IPS-18a (cell line): Measurements from ENCODE around the gene WNT1.
A peak's percentile ranks its signal among the peaks of the same experiment; 100 is the strongest.

Experiments
- H3K27ac ChIP-seq: one replicate; pipeline ENCODE4 v1.5.1; 2013; ENCODE audit warnings: low read length
- H3K27me3 ChIP-seq: one replicate; pipeline ENCODE4 v1.6.1; 2013; ENCODE audit warnings: mild to moderate bottlenecking, low read length; ENCODE audit not compliant: control insufficient read depth, insufficient read depth
- H3K36me3 ChIP-seq: one replicate; pipeline ENCODE4 v1.6.1; 2013; ENCODE audit warnings: low read depth, low read length; ENCODE audit not compliant: control insufficient read depth
- H3K4me1 ChIP-seq: one replicate; pipeline ENCODE4 v1.6.1; 2013; ENCODE audit warnings: low read depth, low read length; ENCODE audit not compliant: control insufficient read depth
- H3K4me3 ChIP-seq: one replicate; pipeline ENCODE4 v1.5.1; 2013; ENCODE audit warnings: low read length
- H3K9ac ChIP-seq: one replicate; pipeline ENCODE4 v1.6.1; 2013; ENCODE audit warnings: mild to moderate bottlenecking, low read length, moderate library complexity
- H3K9me3 ChIP-seq: one replicate; pipeline ENCODE4 v1.6.1; 2013; ENCODE audit warnings: low read depth, low read length; ENCODE audit not compliant: control insufficient read depth

The WNT1 gene

DNA sequence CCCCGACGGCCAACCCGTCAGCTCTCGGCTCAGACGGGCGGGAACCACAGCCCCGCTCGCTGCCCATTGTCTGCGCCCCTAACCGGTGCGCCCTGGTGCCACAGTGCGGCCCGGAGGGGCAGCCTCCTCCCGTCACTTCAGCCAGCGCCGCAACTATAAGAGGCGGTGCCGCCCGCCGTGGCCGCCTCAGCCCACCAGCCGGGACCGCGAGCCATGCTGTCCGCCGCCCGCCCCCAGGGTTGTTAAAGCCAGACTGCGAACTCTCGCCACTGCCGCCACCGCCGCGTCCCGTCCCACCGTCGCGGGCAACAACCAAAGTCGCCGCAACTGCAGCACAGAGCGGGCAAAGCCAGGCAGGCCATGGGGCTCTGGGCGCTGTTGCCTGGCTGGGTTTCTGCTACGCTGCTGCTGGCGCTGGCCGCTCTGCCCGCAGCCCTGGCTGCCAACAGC is at the start of gene WNT1:
Gene WNT1 (plus strand): TSS at position 32 of the 450 bp plus-strand sequence. CDS start 329 bp downstream, at position 361.
- Histone ChIP-seq H3K4me3 (peak within 1 kb of the TSS; percentile 33), H3K9ac (no peak within 1 kb of the TSS), H3K9me3 (no peaks in the 10 kb centered on the region), H3K27ac (no peak within 1 kb of the TSS), H3K4me1 (peaks cover 18% of the 10 kb centered on the region), H3K27me3 (peaks cover 100% of the 10 kb centered on the region), H3K36me3 (no peaks in the 10 kb centered on the region)

- H3K9ac ChIP-seq, result no peak overlapping the region
- H3K4me1 ChIP-seq, result no peaks in the 10 kb centered on the region
- no peaks in the 10 kb centered on the region for H3K9me3 ChIP-seq
- H3K27ac ChIP-seq, result no peak overlapping the region
- H3K4me3 ChIP-seq, result no peak overlapping the region
- H3K36me3 ChIP-seq, result peaks cover 57% of the 10 kb centered on the region
- H3K27me3 ChIP-seq, result no peaks in the 10 kb centered on the region
Measured at GRCh38 chr12:48929551-48929950, 48.6 kb upstream of the WNT1 start.

- Histone ChIP-seq H3K9me3 (no peaks in the 10 kb centered on the region), H3K27me3 (no peaks in the 10 kb centered on the region), H3K27ac (no peak overlapping the region), H3K9ac (no peak overlapping the region), H3K4me3 (no peak overlapping the region), H3K4me1 (no peaks in the 10 kb centered on the region), H3K36me3 (peaks cover 63% of the 10 kb centered on the region)
Measured at GRCh38 chr12:48930475-48930874, 47.6 kb upstream of the WNT1 start.

DNA sequence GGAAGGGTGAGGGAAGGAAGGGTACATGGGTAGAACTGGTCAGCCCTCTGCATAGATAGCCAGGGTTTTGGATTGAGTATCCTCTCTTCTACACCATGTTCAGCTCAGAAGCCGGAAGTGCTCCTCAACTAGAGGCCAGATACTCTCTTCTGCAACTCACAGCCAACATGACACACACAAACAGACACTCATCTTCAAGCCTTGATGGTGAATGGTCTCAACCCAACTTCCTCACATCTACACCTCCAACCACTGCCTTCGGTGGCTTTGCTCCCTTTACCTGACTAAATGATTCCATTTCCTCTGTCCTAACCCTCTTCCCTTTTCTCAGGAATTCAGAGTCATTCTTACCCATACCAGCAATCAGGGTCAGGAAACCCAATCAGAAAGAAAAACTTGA is 45.2 kb upstream of the WNT1 start:
- Histone ChIP-seq H3K4me3 (no peak overlapping the region), H3K4me1 (no peaks in the 10 kb centered on the region), H3K9ac (no peak overlapping the region), H3K27ac (no peak overlapping the region), H3K27me3 (no peaks in the 10 kb centered on the region), H3K36me3 (peaks cover 64% of the 10 kb centered on the region), H3K9me3 (no peaks in the 10 kb centered on the region)

DNA sequence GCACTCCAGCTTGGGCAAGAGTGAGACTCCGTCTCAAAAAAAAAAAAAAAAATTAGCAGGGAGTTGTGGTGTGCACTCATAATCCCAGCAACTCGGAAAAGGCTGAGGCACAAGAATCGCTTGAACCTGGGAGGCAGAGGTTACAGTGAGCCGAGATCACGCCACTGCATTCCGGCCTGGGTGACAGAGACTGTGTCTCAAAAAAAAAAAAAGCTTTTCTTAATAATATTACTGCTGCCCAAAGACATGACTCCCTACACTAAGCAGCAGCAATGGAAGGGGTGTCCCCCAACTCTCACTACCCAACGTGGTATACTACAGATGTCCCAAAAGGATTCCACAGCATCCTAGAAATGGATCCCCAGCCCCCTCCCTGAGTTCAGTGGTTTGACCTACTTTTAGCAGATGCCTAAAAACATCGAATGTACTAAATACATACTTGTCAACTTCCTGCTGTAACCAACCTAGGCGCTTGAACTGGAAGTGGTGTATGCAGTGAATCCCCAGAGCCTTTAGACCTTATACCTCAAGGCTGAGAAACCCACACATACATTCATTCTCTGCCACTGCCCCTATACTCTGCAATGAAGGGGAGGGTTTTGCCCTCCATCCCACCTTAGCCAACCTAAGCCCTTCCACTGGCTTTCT is 44.3 kb upstream of the WNT1 start:
- H3K27ac ChIP-seq, result no peak overlapping the region
- H3K36me3 ChIP-seq, result peaks cover 71% of the 10 kb centered on the region
- H3K9ac ChIP-seq, result no peak overlapping the region
- no peak overlapping the region for H3K4me3 ChIP-seq
- H3K27me3 ChIP-seq, result no peaks in the 10 kb centered on the region
- H3K4me1 ChIP-seq, result no peaks in the 10 kb centered on the region
- H3K9me3 ChIP-seq, result no peaks in the 10 kb centered on the region

GRCh38 chr12:48934312-48934706 is 43.8 kb upstream of the WNT1 start:
- H3K36me3 ChIP-seq, result peaks cover 73% of the 10 kb centered on the region

GRCh38 chr12:48936379-48936979 is 41.6 kb upstream of the WNT1 start:
- no peak overlapping the region for H3K27ac ChIP-seq
- H3K4me1 ChIP-seq, result no peaks in the 10 kb centered on the region
- H3K36me3 ChIP-seq, result peaks cover 74% of the 10 kb centered on the region

More at GRCh38 chr12:48934312-48934706, 43.8 kb upstream of the WNT1 start:
- Histone ChIP-seq H3K4me3 (no peak overlapping the region), H3K9me3 (no peaks in the 10 kb centered on the region), H3K27me3 (no peaks in the 10 kb centered on the region), H3K9ac (no peak overlapping the region), H3K4me1 (no peaks in the 10 kb centered on the region), H3K27ac (no peak overlapping the region)

DNA sequence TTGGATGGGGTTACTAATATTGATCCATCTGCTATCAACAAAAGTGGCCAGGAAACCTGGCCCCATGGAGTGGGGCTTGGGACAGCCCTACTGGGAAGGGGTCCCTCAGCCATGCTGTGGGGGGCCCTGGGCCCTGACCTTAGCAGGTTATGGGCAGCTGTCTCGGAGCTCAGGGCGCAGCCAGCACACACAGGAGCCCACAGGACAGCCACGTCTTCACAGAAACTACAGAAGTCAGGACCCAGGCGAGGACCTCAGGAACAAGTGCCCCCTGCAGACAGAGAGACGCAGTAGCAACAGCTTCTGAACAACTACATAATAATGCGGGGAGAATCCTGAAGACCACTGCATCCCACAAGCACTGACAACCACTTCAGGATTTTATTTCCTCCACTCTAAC is 41.0 kb upstream of the WNT1 start:
- no peak overlapping the region for H3K27ac ChIP-seq
- no peaks in the 10 kb centered on the region for H3K4me1 ChIP-seq
- no peaks in the 10 kb centered on the region for H3K9me3 ChIP-seq
- H3K36me3 ChIP-seq, result peaks cover 71% of the 10 kb centered on the region
- no peak overlapping the region for H3K9ac ChIP-seq
- no peaks in the 10 kb centered on the region for H3K27me3 ChIP-seq
- H3K4me3 ChIP-seq, result no peak overlapping the region

More at GRCh38 chr12:48936379-48936979, 41.6 kb upstream of the WNT1 start:
- Histone ChIP-seq H3K9me3 (no peaks in the 10 kb centered on the region), H3K9ac (no peak overlapping the region), H3K4me3 (no peak overlapping the region), H3K27me3 (no peaks in the 10 kb centered on the region)

DNA sequence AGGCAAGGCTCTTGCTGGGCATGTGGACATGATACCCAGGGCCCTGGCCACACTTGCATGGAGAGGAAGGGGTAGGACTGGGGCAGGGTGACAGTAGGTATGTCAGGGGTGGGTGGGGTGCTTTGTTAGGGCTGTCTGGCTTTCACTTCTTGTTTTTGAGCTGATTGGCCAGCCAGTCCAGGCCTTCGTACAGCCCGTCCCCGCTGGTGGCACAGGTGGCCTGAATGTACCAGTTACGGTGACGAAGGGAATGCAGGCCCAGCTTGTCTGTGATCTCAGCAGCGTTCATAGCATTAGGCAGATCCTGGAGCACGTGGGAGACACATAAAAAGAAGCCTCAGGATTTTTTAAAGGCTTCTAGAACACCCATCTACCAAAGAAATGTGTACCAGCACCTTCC is 39.3 kb upstream of the WNT1 start:
- Histone ChIP-seq H3K27me3 (no peaks in the 10 kb centered on the region), H3K9me3 (no peaks in the 10 kb centered on the region), H3K27ac (no peak overlapping the region), H3K36me3 (peaks cover 59% of the 10 kb centered on the region), H3K4me3 (no peak overlapping the region), H3K4me1 (no peaks in the 10 kb centered on the region), H3K9ac (no peak overlapping the region)

DNA sequence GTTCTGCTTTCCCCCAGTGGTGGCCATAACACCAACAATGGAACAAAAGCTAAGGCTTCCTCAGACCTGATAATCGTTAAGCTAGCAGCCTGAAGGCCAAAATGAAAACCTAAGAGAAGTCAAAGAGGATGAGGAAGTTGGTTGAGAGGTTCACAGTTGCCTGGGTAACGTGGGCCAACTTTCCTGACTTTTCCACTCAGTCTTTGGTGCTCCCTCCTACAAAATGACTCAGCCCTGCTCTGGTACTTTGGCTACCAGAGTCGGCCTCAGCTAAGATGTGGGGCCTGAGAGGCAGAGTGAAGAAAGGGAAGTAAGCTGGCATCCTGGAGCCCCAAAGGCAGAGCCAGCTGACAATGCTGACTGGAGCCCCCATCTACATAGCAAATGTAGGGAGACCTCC is 37.9 kb upstream of the WNT1 start:
- H3K9me3 ChIP-seq, result no peaks in the 10 kb centered on the region
- no peaks in the 10 kb centered on the region for H3K27me3 ChIP-seq
- peaks cover 50% of the 10 kb centered on the region for H3K36me3 ChIP-seq
- H3K4me3 ChIP-seq, result no peak overlapping the region
- no peak overlapping the region for H3K9ac ChIP-seq
- H3K4me1 ChIP-seq, result no peaks in the 10 kb centered on the region
- no peak overlapping the region for H3K27ac ChIP-seq

DNA sequence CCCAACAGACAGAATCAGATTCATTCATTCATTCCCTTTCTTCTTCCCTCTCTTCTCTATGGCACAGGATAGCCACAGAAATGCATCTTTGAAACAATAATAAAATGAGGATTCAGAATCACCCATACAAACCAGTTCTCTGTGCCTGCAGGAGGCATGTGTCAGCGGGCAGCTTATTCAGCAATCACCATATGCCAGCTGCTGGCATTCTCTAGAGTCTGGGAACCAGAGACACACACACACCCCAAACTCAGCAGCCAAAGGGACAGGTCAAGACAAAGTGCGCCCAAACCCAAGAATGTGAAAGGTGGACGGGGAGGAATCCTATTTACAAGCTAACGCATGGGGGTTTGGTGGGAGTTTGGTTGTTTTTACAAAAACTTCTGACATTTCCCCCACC is 34.9 kb upstream of the WNT1 start:
- Histone ChIP-seq H3K36me3 (peaks cover 37% of the 10 kb centered on the region), H3K9me3 (no peaks in the 10 kb centered on the region), H3K27me3 (no peaks in the 10 kb centered on the region), H3K4me3 (no peak overlapping the region), H3K27ac (no peak overlapping the region), H3K4me1 (no peaks in the 10 kb centered on the region), H3K9ac (no peak overlapping the region)

DNA sequence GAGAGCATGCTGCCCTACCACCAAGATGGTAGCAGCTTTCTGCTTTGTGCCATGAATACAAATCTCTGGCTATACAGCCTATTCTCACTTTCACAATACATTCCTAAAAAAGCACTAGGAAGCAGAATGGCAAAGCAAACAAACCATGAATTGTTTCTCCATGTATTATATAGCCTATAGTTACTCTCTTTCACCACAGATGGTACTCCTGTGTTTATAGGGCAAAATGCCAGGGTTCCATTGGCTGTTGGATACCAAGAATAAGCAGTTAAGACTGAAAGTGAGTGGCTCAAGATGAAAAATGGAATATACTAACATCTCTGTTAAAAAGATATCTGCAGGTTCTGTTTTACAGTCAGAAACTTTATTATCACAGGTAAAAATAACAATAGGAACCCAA is 31.9 kb upstream of the WNT1 start:
- H3K9ac ChIP-seq, result no peak overlapping the region
- H3K9me3 ChIP-seq, result no peaks in the 10 kb centered on the region
- H3K36me3 ChIP-seq, result peaks cover 17% of the 10 kb centered on the region
- no peak overlapping the region for H3K4me3 ChIP-seq
- H3K4me1 ChIP-seq, result no peaks in the 10 kb centered on the region
- no peaks in the 10 kb centered on the region for H3K27me3 ChIP-seq
- H3K27ac ChIP-seq, result no peak overlapping the region
